DND-41 (cell line): ENCODE data around the gene ZNF823.

Source experiments
- CTCF ChIP-seq: IDR thresholded peaks from 2 replicates; pipeline ENCODE4 v1.5.1; 2012; ENCODE audit warnings: borderline replicate concordance, low read length, moderate library complexity, mild to moderate bottlenecking; ENCODE audit not compliant: poor library complexity, severe bottlenecking; ENCODE audit errors: extremely low read depth
- EZH2 ChIP-seq: IDR thresholded peaks from 3 replicates; pipeline ENCODE4 v1.6.1; 2012; ENCODE audit warnings: borderline replicate concordance, low read depth, mild to moderate bottlenecking, moderate library complexity, low read length, inconsistent platforms; ENCODE audit not compliant: severe bottlenecking

GRCh38 chr19:11685676-11686650 lies 52.8 kb downstream of the ZNF823 start:
- TF ChIP-seq EZH2 (no peak), CTCF (no peak)
